GM12891 (cell line): ENCODE measurements around the gene FSD2.

ENCODE experiments used
- DNase-seq: peaks from one replicate; pipeline ENCODE4 v3.0.0; 2011; ENCODE audit warnings: low spot score; ENCODE audit not compliant: insufficient read length
- FAIRE-seq: peaks from 2 replicates; lab custom pipeline; 2011; peaks lifted over from hg19 to GRCh38; lab: Jason Lieb, UNC
- PAX5 ChIP-seq: IDR thresholded peaks from 2 replicates; pipeline ENCODE4 v1.6.1; 2011; ENCODE audit warnings: low read length, moderate library complexity, mild to moderate bottlenecking; ENCODE audit not compliant: insufficient read depth, severe bottlenecking
- POLR2A ChIP-seq: IDR thresholded peaks from 2 replicates; pipeline ENCODE4 v1.6.1; 2011; ENCODE audit warnings: low read depth, low read length, control low read depth
- POLR2AphosphoS5 ChIP-seq: IDR thresholded peaks from 2 replicates; pipeline ENCODE4 v1.6.1; 2011; ENCODE audit warnings: low read depth, low read length, control low read depth
- POU2F2 ChIP-seq: IDR thresholded peaks from 2 replicates; pipeline ENCODE4 v1.6.1; 2011; ENCODE audit warnings: low read depth, mild to moderate bottlenecking, control low read depth, low read length, moderate library complexity
- SPI1 ChIP-seq: IDR thresholded peaks from 2 replicates; pipeline ENCODE4 v1.6.1; 2011; ENCODE audit warnings: low read depth, low read length, control low read depth
- TAF1 ChIP-seq: IDR thresholded peaks from 2 replicates; pipeline ENCODE4 v1.6.1; 2011; ENCODE audit warnings: low read depth, low read length, control low read depth

The FSD2 gene

GRCh38 chr15:82750831-82751180, 55.1 kb downstream of the FSD2 start:
- DNase-seq (no peak), FAIRE-seq (no peak)
- TF ChIP-seq PAX5 (no peak), POU2F2 (no peak), POLR2AphosphoS5 (no peak), POLR2A (no peak), TAF1 (no peak), SPI1 (no peak)

GRCh38 chr15:82749951-82750830, 55.7 kb downstream of the FSD2 start:
- TF ChIP-seq SPI1 (peak; percentile 70), PAX5 (no peak), POLR2AphosphoS5 (peak; percentile 81), TAF1 (peak; percentile 37), POLR2A (peak; percentile 76), POU2F2 (no peak)
- peak; percentile 32 for DNase-seq
- peak; percentile 74 for FAIRE-seq

DNA sequence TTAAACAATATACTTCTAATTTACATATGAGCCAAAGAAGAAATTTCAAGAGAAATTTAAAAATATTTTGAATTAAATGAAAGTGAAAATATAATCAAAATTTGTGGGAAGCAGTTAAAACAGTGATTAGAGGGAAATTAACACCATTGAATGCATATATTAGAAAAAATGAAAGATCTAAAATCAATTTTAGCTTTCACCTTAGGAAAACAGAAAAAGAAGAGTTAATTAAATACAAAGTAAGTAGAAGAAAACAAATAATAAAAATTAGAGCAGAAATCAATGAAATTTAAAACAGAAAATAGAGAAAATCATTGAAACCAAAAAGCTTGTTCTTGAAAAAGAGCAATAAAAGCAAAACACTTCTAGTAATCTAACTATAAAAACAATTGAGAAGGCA, 57.6 kb downstream of the FSD2 start:
- no peak for FAIRE-seq
- TF ChIP-seq SPI1 (no peak), PAX5 (no peak), POU2F2 (no peak), POLR2A (no peak), TAF1 (no peak), POLR2AphosphoS5 (no peak)
- no peak for DNase-seq

DNA sequence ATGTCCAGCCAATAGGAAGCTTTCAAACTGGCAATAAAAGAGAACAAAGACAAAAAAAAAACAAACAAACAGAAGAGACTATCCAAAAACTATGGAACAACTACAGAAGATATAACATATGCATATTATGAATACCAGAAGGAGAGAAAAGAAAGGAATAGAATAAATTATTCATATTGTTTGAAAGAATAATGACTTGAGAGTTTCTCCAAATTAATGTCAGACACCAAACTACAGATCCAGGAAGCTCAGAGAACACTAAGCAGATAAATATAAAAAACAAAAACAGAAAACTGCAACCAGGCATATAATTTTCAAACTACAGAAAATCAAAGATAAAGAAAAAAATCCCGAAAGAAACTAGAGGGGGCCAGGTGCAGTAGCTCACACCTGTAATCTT, 62.1 kb downstream of the FSD2 start:
- FAIRE-seq, result no peak

GRCh38 chr15:82742134-82742533, 63.7 kb downstream of the FSD2 start:
- DNase-seq, result no peak
- TF ChIP-seq PAX5 (no peak), TAF1 (no peak), POLR2A (no peak), POU2F2 (no peak), SPI1 (no peak), POLR2AphosphoS5 (no peak)
- no peak for FAIRE-seq

More for the DNA sequence above, 62.1 kb downstream of the FSD2 start:
- DNase-seq, result no peak
- TF ChIP-seq PAX5 (no peak), TAF1 (no peak), POLR2AphosphoS5 (no peak), SPI1 (no peak), POLR2A (no peak), POU2F2 (no peak)

DNA sequence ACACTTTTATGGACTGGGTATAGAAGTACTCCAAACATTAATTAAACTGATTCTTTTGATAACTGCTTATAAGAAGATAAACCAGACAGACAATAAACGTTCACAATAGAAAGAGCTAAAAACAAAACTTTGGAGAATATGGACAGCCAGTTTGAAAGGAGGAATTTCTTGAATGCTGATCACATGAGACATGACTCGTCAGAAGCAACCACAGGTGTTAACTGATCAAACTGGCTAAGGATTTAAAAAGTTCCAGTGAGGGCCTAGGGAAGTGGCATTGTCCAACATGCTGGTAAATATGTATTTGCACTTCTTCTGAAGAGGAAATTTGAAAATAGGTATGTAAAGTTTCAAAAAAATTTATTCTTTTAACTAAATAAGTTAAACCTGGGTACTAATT, 66.8 kb downstream of the FSD2 start:
- no peak for TF ChIP-seq POLR2A
- TF ChIP-seq POU2F2, result no peak
- TF ChIP-seq SPI1, result no peak
- no peak for TF ChIP-seq PAX5
- no peak for TF ChIP-seq TAF1
- TF ChIP-seq POLR2AphosphoS5, result no peak
- DNase-seq (no peak), FAIRE-seq (no peak)

GRCh38 chr15:82737975-82738374, 67.9 kb downstream of the FSD2 start:
- no peak for TF ChIP-seq POLR2A
- TF ChIP-seq SPI1, result no peak
- no peak for FAIRE-seq
- no peak for DNase-seq

GRCh38 chr15:82731527-82731926, 74.3 kb downstream of the FSD2 start:
- FAIRE-seq, result no peak
- no peak for TF ChIP-seq POLR2A
- TF ChIP-seq POU2F2, result no peak
- no peak for TF ChIP-seq TAF1
- no peak for TF ChIP-seq POLR2AphosphoS5
- TF ChIP-seq SPI1, result no peak
- TF ChIP-seq PAX5, result no peak
- DNase-seq, result no peak

DNA sequence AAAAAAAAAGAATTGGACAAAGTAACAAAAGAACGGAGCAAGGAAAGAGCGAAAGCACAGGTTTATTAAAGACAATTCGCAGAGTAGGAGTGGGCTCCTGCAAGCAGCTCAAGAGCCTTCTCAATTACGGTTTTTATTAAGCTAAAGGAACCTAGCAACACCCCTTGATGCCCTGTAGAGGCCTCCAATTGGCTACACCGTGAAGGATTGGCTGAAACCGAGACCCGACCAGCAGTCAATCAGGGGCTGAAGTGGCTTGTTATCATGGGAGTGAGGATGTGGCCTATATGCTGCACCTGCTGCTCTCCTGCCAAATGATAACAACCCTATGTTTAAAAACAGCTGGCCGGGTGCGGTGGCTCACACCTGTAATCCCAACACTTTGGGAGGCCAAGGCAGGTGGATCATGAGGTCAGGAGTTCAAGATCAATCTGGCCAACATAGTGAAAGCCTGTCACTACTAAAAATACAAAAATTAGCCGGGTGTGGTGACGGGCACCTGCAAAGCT, 75.8 kb downstream of the FSD2 start:
- no peak for TF ChIP-seq PAX5
- TF ChIP-seq POLR2A, result no peak
- no peak for TF ChIP-seq POLR2AphosphoS5
- no peak for TF ChIP-seq POU2F2
- no peak for TF ChIP-seq TAF1
- TF ChIP-seq SPI1, result no peak
- DNase-seq, result no peak
- no peak for FAIRE-seq

- no peak for FAIRE-seq
- TF ChIP-seq SPI1 (no peak), TAF1 (no peak), PAX5 (no peak), POU2F2 (no peak), POLR2AphosphoS5 (no peak), POLR2A (no peak)
- DNase-seq, result no peak
These were observed 79.1 kb downstream of the FSD2 start for GRCh38 chr15:82726816-82727215.
